Spleen (tissue), 11 donors: ENCODE measurements around the gene CEP350. TPM values are rescaled to one million over a fixed set of nuclear protein-coding genes. Genes with fewer than 3 reads are reported as not detected.
A peak's percentile ranks its signal among the peaks of the same experiment; 100 is the strongest.

ENCODE experiments used
- DNase-seq: peaks from one replicate; pipeline ENCODE4 v3.0.0-alpha.2; 2020
- H3K27ac ChIP-seq, 8 donors: fragments of 200-600 bp; sonication (generic) in 7 of 8; 1 replicate in 4 of 8; 2 replicates in 4 of 8; pipeline versions ENCODE4 v1.5.0 to v1.8.0; 2016 to 2021; ENCODE audit warnings: inconsistent platforms in 4 of 8, mild to moderate bottlenecking in 4 of 8, moderate library complexity in 1 of 8
- H3K27me3 ChIP-seq, 7 donors: fragments of 200-600 bp; sonication (generic) in 6 of 7; replicated peaks in 1 of 7; 1 replicate in 4 of 7; 2 replicates in 3 of 7; pipeline versions ENCODE4 v1.5.0 to v1.8.0; 2016 to 2021; ENCODE audit warnings: inconsistent platforms in 3 of 7, mild to moderate bottlenecking in 1 of 7
- H3K36me3 ChIP-seq, 6 donors: fragments of 200-600 bp; sonication (generic) in 5 of 6; 1 replicate in 4 of 6; 2 replicates in 2 of 6; pipeline versions ENCODE4 v1.5.0 to v1.8.0; 2016 to 2021; ENCODE audit warnings: inconsistent platforms in 2 of 6
- H3K4me1 ChIP-seq, 6 donors: fragments of 200-600 bp; sonication (generic) in 5 of 6; 1 replicate in 3 of 6; 2 replicates in 3 of 6; pipeline versions ENCODE4 v1.5.0 to v1.8.0; 2016 to 2021; ENCODE audit warnings: inconsistent platforms in 3 of 6
- H3K4me3 ChIP-seq, 8 donors: fragments of 200-600 bp; sonication (generic) in 7 of 8; 1 replicate in 4 of 8; 2 replicates in 4 of 8; pipeline versions ENCODE4 v1.5.0 to v1.8.0; 2016 to 2021; ENCODE audit warnings: inconsistent platforms in 4 of 8, mild to moderate bottlenecking in 4 of 8, moderate library complexity in 2 of 8
- H3K9me3 ChIP-seq, 8 donors: fragments of 200-600 bp; sonication (generic) in 7 of 8; 1 replicate in 4 of 8; 2 replicates in 4 of 8; pipeline versions ENCODE4 v1.5.0 to v1.8.0; 2016 to 2021; ENCODE audit warnings: inconsistent platforms in 4 of 8
- POLR2A ChIP-seq, 3 donors: fragments of 450-650 bp; IDR thresholded peaks; one replicate each; pipeline ENCODE4 v1.5.1; 2017; ENCODE audit warnings: antibody characterized with exemption in 3 of 3, mild to moderate bottlenecking in 1 of 3
- POLR2AphosphoS5 ChIP-seq, 3 donors: sonication (generic); formaldehyde crosslinking; IDR thresholded peaks; one replicate each; pipeline ENCODE4 v1.5.1; 2017; ENCODE audit warnings: antibody characterized with exemption in 3 of 3
- WGBS, 5 donors: extraction: QIAGEN DNeasy Blood & Tissue Kit in 3 of 5; methylation state at CpG; one replicate each; pipeline versions ENCODE4 v1.1.5 to v1.1.7; 2013 to 2018; 5-methylcytosine and 5-hydroxymethylcytosine counted together
- intact Hi-C: fragments of 100-400 bp; cut with DNase I; formaldehyde crosslinking; loops from one replicate; pipeline ENCODE4 v1.15.0; 2023; ENCODE audit warnings: low total_unique reads
- polyA plus RNA-seq, 3 donors: library from polyadenylated mRNA; stranded (reverse); fragments of 200-250 nt; gene quantifications; one replicate each; pipeline ENCODE4 v1.2.1, GENCODE V29; 2013
- total RNA-seq, 7 donors: library from RNA; depleted of rRNA in 3 of 7; stranded (reverse); fragments of >200 nt in 3 of 7; fragmentation: NEBNext Ultra II Directional in 4 of 7; extraction: Animal tissue kit (Norgen Biotek cat#: 25700) in 4 of 7; gene quantifications; one replicate each; pipeline versions ENCODE4 v1.1.0 to v1.2.1, GENCODE V29; 2016 to 2021
- TF ChIP-seq, protein P1 (sequence below), 11 experiments: fragments of 200-600 bp in 7 of 11; fragments of 450-650 bp in 4 of 11; sonication (generic) in 4 of 11; IDR thresholded peaks in 8 of 11; conservative IDR thresholded peaks in 3 of 11; 1 replicate in 7 of 11; 2 replicates in 4 of 11; pipeline versions ENCODE4 v1.4.0 to v1.8.0; 2016 to 2021; ENCODE audit warnings: antibody characterized with exemption in 11 of 11, inconsistent platforms in 4 of 11, mild to moderate bottlenecking in 1 of 11
- donor health status: healthy with polysubstance abuse.
- donor health status: DM: no; HTN: no; CAD: no; lungs with moderate emphysema.
- donor health status: DM: no; HTN: no; CAD: no.
- donor health status: Bipolar disorder and iron deficiency.
- donor health status: healthy.
- donor health status: DM: no; HTN: no; CAD: no.
- donor health status: DM: yes; HTN: yes; CAD: no.

Gene CEP350
- total and polyA plus RNA-seq, 10 donors, result 3.5 to 89.2 (median 66.0) TPM

DNA sequence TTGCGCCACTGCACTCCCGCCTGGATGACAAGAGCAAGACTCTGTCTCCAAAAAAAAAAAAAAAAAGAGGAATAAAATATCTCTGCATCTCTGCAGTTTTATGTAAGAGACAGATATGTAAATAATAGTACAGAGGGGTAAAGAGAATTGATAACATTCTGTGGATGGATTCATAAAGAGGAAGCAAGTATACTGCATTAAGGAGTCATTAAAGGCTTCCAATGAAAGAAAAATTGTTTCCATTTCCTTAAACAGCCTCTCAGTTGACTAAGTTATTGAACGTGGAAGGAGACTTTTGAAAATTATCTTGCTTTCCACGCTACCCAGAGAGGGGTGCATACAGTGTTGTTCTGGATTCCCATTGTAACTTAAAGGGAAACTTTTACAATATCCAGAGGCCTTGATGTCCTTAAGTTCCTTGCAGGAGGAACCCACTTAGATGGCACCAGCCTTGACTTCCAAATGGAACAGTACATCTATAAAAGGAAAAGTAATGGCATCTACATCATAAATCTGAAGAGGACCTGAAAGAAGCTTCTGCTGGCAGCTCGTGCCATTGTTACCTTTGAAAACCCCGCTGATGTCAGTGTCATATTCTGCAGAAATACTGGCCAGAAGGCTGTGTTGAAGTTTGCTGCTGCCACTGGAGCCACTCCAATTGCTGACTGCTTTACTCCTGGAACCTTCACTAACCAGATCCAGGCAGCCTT lies 13.8 kb downstream of the CEP350 start:
- TF ChIP-seq POLR2A (IDR thresholded peaks at IDR 0.05), result no peak
- TF ChIP-seq, protein P1, sequence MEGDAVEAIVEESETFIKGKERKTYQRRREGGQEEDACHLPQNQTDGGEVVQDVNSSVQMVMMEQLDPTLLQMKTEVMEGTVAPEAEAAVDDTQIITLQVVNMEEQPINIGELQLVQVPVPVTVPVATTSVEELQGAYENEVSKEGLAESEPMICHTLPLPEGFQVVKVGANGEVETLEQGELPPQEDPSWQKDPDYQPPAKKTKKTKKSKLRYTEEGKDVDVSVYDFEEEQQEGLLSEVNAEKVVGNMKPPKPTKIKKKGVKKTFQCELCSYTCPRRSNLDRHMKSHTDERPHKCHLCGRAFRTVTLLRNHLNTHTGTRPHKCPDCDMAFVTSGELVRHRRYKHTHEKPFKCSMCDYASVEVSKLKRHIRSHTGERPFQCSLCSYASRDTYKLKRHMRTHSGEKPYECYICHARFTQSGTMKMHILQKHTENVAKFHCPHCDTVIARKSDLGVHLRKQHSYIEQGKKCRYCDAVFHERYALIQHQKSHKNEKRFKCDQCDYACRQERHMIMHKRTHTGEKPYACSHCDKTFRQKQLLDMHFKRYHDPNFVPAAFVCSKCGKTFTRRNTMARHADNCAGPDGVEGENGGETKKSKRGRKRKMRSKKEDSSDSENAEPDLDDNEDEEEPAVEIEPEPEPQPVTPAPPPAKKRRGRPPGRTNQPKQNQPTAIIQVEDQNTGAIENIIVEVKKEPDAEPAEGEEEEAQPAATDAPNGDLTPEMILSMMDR (IDR thresholded peaks at IDR 0.05 in 8 of 11, conservative IDR thresholded peaks at IDR 0.05 in 3 of 11), result no peak
- no peak for TF ChIP-seq POLR2AphosphoS5 (IDR thresholded peaks at IDR 0.05)
- no peaks in the 10 kb centered on the region for H3K27me3 ChIP-seq
- peaks cover 0 to 19% (median 18%) of the 10 kb centered on the region in 8 donors for H3K9me3 ChIP-seq
- 88 to 94% (median 93%) methylated on average over 6 of the region's 6 CpGs for WGBS, 5 donors
- peaks cover 17 to 80% (median 65%) of the 10 kb centered on the region in 6 donors for H3K4me1 ChIP-seq
- H3K4me3 ChIP-seq, result no peak overlapping the region
- H3K36me3 ChIP-seq, result peaks cover 0 to 20% (median 0%) of the 10 kb centered on the region in 6 donors
- intact Hi-C loops, result no loop called here
- DNase-seq, result no peak
- H3K27ac ChIP-seq, result peak overlapping the region in 4 of 8 donors; percentile 71 to 77 (median 72)

DNA sequence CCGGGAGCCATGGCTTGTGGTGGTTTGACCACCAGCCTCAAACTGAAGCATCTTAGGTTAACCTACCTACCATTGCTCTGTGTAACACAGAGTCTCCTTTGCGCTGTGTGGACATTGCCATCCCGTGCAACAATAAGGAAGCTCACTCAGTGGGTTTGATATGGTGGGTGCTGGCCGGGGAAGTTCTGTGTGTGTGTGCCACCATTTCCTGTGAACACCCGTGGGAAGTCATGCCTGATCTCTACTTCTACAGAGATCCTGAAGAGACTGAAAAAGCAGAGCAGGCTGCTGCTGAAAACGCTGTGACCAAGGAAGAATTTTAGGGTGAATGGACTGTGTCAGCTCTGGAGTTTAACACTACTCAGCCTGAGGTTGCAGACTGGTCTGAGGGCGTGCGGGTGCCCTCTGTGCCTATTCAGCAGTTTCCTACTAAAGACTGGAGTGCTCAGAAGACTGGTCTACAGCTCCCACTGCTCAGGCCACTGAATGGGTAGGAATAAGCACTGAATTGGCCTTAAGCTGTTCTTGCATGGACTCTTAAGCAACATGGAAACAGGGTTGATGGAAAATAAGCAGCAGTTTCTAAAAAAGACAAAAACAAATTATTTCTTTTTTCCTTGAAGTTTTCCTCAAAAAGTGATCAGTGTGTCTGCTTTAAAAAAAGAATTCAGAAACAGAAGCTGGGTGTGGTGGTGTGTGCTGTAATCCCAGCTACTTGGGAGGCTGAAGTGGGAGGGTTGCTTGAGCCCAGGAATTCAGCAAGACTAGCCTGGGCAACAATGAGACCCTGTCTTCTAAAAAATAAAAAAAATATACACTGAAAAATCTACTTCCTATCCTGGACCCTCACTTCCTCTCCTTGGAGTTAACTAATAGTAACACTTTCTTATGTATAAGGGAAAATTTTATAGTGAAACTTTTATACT lies 14.6 kb downstream of the CEP350 start:
- Histone ChIP-seq H3K36me3 (peaks cover 0 to 20% (median 0%) of the 10 kb centered on the region in 6 donors), H3K4me3 (no peak overlapping the region), H3K9me3 (peaks cover 0 to 19% (median 18%) of the 10 kb centered on the region in 8 donors), H3K4me1 (peaks cover 16 to 80% (median 67%) of the 10 kb centered on the region in 6 donors), H3K27ac (peak overlapping the region in 6 of 8 donors; percentile 9 to 77 (median 72)), H3K27me3 (no peaks in the 10 kb centered on the region)
- intact Hi-C loops, result no loop called here
- 58 to 67% (median 66%) methylated on average over 8 of the region's 8 CpGs for WGBS, 5 donors
- no peak for DNase-seq
- TF ChIP-seq POLR2AphosphoS5 (IDR thresholded peaks at IDR 0.05), result peak in 1 of 3 donors; percentile 9
- no peak for TF ChIP-seq POLR2A (IDR thresholded peaks at IDR 0.05)
- TF ChIP-seq, protein P1 (IDR thresholded peaks at IDR 0.05 in 8 of 11, conservative IDR thresholded peaks at IDR 0.05 in 3 of 11), result no peak

DNA sequence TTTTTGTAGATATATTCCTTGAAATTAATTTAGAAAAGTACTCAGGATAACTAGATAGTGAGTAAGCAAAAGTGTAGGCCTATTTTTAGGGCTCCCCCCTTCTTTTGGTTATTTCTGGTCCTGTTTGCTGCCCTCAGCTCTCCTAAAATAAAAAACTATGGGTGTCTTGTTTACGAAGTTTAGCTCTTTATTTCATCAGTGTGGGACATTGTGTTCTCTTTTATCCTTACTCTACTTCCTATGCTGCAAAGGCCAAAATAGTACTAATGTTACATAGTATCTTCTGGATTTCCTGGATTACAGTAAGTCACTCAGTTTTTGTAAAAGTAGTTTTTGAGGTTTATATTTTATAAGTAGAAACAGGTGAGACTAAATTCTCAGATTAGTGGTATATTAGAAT lies 15.4 kb downstream of the CEP350 start:
- Histone ChIP-seq H3K4me3 (no peak overlapping the region), H3K9me3 (peaks cover 0 to 19% (median 18%) of the 10 kb centered on the region in 8 donors), H3K27me3 (no peaks in the 10 kb centered on the region), H3K36me3 (peaks cover 0 to 20% (median 0%) of the 10 kb centered on the region in 6 donors), H3K27ac (peak overlapping the region in 7 of 8 donors; percentile 7 to 77 (median 71)), H3K4me1 (peaks cover 12 to 79% (median 62%) of the 10 kb centered on the region in 6 donors)
- WGBS, 5 donors, result 24 to 54% (median 38%) methylated on average over 1 of the region's 1 CpG
- no peak for TF ChIP-seq POLR2A (IDR thresholded peaks at IDR 0.05)
- TF ChIP-seq, protein P1 (IDR thresholded peaks at IDR 0.05 in 8 of 11, conservative IDR thresholded peaks at IDR 0.05 in 3 of 11), result no peak
- TF ChIP-seq POLR2AphosphoS5 (IDR thresholded peaks at IDR 0.05), result no peak
- DNase-seq, result no peak
- intact Hi-C loops, result no loop called here
